HG03469 (cell line): ENCODE measurements around the gene SLC22A12.

ENCODE experiments used
- ATAC-seq: cut with Tn5 transposase; IDR thresholded peaks from one replicate; pipeline ENCODE4 v1.9.1; 2021; ENCODE audit warnings: mild to moderate bottlenecking, moderate library complexity, moderate number of reproducible peaks; ENCODE audit not compliant: unreplicated experiment

The SLC22A12 gene

DNA sequence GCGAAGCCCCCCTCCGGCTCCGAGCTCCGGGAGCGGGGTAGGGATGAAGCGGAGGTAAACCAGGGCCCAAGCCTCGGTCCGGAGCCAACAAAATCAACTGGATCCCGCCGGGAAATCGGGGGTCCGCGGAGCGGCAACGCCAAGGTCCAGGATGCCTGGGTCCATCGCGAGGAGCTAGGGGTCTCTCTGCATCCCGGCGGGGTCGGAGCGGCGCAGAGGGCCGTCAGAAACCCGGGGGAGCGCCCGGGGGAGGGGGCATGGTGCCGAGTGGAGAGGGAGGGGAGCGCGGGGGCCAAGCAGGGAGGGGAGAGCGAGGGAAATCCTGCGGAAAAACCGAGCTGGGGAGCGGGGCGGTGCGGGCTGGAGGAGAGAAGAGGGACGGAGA lies 51.8 kb downstream of the SLC22A12 start:
- ATAC-seq = no peak

GRCh38 chr11:64643256-64643881 lies 52.3 kb downstream of the SLC22A12 start:
- no peak for ATAC-seq

- ATAC-seq = no peak
Observed at GRCh38 chr11:64643920-64644646, 53.1 kb downstream of the SLC22A12 start.

GRCh38 chr11:64644647-64645275 lies 53.7 kb downstream of the SLC22A12 start:
- no peak for ATAC-seq

GRCh38 chr11:64647019-64647779 lies 56.2 kb downstream of the SLC22A12 start:
- no peak for ATAC-seq

DNA sequence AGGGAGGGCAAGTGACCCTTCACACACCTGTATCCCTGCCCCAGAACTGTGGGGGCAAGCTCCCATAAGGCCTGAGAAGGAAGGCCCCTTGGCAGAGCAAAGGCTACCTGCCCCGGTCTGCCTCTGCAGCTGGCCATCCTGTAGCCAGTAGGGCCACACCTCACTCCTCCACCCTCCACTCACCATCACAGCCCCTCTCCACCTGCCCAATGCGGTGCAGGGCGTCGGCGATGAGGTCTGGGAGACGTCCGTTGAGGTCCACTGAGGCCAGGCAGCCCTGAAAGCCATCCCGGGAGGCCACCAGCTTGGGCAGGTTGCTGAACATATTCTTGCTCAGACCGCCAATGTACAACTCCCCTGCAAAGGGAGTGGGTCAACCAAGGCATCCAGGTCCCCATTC lies 57.5 kb downstream of the SLC22A12 start:
- no peak for ATAC-seq

DNA sequence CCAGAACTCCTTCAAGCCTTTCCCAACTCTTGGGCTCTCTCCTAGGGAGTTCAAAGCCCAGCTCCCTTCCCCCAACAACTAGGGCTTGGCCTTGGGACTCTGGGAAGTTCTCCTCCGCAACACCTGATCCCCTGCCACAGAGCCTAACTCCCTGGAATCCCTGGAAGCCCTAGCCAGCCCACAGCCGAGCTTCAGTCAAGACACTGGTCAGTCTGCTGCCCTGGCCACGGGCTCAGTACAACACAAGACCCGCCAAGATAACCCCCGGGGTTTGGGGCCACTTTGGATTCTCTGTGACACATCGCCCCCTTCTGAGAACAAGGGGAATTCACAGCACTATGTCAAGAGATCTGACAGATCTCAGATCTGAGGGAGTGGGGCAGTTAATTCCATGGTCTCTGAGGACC lies 58.3 kb downstream of the SLC22A12 start:
- no peak for ATAC-seq

- no peak for ATAC-seq
Observed at GRCh38 chr11:64650923-64651523, 60.0 kb downstream of the SLC22A12 start.
